HG02759 (cell line): ENCODE results near the gene CHRNA5.

Experiments
- ATAC-seq: cut with Tn5 transposase; IDR thresholded peaks from one replicate; pipeline ENCODE4 v1.9.1; 2021; ENCODE audit warnings: mild to moderate bottlenecking, moderate library complexity; ENCODE audit not compliant: unreplicated experiment

Gene CHRNA5

DNA sequence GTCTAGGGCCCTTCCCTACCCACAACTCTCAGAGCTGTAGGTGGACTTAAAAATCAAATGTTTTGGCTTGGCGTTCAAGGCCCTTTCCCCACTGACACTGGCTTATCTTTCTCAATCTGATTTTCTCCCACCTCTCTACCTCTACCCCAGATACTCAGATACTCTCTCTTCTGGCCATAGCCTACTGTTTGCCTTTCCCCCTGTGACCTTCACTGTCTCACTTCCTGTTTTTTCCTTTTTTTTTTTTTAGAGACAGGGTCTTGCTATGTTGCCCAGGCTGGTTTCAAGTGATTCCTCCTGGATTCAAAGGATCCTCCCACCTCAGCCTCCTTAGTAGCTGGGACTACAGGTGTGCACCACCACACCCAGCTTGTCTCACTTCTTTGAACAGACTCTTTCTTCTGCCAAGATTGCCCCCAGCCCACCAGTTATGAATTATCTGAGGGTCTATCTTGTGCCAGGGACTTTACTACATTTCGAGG, 71.1 kb downstream of the CHRNA5 start:
- no peak for ATAC-seq

DNA sequence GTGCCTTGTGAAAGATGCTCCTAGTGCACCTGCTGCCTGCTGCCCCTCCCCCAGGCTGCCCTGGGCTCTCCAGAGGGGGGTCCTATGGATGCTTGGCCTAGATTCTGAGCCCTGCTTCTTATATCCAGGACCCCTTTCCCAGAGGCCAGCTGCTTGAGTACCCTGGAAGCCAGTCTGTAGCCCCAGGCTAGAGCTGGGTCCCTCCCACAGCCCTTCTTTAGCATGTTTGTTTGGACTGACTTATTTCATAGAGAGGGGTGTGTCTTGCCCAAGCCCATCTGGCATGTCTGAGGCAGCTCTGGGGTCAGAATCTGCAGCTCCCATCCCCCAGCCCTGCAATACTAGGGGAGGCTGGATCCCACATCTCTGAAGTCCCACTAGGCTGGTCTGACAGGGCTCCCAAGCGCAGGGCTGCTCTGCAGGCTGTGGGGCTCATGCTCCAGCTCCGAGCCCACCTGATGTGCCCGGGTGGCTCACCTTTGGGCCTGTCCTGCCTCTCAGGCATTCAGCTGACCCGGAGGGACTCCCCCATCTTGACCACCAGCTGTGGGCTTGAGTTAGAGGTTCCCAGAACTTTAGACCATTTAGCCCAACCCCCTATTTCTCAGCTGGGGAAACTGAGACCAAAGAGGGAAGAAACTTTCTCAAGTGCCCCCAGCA, 72.6 kb downstream of the CHRNA5 start:
- no peak for ATAC-seq

DNA sequence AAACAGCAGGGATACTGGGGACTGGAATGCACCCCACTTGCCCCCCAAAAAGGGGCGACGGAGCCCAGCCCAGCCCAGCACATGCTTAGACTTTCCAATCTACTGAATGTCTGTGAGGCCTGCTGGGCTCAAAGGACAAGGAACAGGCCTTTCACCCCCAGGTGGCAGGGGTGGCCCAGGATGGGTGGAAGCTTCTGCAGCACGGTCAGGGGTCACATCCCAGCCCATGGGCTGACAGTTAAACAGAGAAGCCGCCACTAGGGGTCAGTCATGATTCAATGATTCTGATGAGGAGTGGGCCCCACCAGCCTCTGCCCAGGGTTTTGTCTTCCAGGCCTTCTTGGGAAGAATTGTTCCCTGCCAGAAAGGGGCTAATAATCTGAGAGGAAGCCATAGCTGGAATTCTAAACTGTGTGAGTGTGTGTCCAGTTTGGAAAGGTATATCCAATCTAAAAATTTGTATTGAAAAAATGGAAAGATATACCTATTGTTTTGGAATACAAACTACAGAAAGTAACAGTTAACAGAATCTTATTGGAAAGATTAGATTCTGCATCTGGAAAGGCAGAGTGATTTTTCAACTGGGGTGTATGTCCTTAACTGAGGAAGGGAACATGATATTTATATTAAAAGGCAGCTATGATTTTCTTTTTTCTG, 73.5 kb downstream of the CHRNA5 start:
- ATAC-seq, result no peak

GRCh38 chr15:78640527-78641101, 75.3 kb downstream of the CHRNA5 start:
- ATAC-seq, result no peak

DNA sequence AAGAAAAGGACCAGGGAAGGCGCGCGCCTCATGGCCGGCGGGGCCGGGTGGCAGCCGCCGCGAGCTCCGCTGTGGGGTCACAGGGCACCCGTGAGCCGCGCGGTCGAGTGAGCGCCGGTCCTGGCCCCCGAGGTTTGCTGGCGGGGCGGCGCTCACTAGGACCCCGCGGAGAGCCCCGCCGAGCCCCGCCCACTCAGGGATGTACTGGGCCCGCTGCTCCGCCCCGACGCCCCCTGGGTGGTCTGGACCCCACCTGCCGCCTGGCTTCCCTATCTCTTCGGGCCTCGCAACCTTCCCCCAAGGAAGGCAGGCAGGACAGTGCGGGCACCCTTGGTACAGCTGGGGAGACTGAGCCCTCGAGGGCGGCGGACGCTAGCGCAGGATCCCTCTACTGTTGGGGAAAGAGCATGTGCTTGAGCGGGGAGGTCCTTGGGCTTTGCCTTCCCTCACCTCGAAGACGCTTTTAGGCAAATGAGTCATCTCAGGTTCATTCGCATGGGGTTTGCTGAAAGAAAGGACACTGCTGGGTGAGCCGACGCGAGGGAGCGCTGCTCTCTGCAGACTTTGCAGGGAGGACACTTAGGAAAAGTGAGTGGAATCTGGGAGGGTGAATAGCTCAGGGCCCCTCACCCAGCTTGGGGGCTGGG, 75.9 kb downstream of the CHRNA5 start, which contains the start of gene CHRNB4:
Gene CHRNB4, minus strand, starts transcription at position 109 of the 647 bp plus-strand sequence. Its CDS starts 77 bp downstream, at position 32.
- ATAC-seq, result no peak

DNA sequence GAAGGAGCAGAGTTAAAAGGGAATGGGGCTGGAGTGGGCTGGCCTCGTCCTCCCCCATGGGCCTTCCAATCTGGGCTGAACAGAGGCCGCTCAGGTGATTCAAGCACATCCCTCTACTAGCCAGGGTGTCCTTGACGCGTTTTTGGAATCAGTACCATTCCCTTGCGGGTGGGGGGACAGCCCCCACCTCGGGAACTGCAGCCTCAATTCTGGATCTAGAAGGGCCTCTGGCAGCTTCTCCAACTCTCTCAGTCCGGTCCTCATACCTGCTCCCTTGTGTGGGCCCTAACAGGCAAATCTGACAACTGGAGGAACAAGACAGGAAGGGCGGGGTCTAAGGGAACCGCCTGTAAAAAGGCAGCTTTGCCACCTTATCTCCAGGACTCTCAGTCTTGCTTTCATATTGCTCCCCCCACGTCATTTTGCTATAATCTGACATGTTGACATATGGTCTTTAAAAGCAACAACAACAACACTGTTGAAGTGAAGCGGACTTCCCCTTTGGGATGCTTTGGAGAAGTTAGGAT, 76.5 kb downstream of the CHRNA5 start:
- no peak for ATAC-seq

- no peak for ATAC-seq
These were observed 77.0 kb downstream of the CHRNA5 start for GRCh38 chr15:78642331-78642730.
